Tibial nerve (tissue), 4 donors: ENCODE results near the gene ATIC. TPM values are rescaled to one million over a fixed set of nuclear protein-coding genes. Genes with fewer than 3 reads are reported as not detected.

Source experiments
- DNase-seq, 2 donors: peaks; one replicate each; pipeline ENCODE4 v3.0.0-alpha.2; 2019; ENCODE audit warnings: low spot score in 2 of 2
- H3K27ac ChIP-seq, 4 donors: fragments of 200-600 bp; sonication (generic) in 3 of 4; one replicate each; pipeline ENCODE4 v1.5.1; 2017 to 2019; ENCODE audit warnings: mild to moderate bottlenecking in 1 of 4
- H3K27me3 ChIP-seq, 2 donors: fragments of 200-600 bp; sonication (generic) in 1 of 2; one replicate each; pipeline versions ENCODE4 v1.5.1 to v1.6.0; 2017 to 2019
- H3K36me3 ChIP-seq, 3 donors: fragments of 200-600 bp; sonication (generic); one replicate each; pipeline ENCODE4 v1.5.1; 2018 to 2019
- H3K4me1 ChIP-seq, 4 donors: fragments of 200-600 bp; sonication (generic) in 3 of 4; one replicate each; pipeline ENCODE4 v1.5.1; 2017 to 2019
- H3K4me3 ChIP-seq, 4 donors: fragments of 200-600 bp; sonication (generic) in 3 of 4; one replicate each; pipeline ENCODE4 v1.5.1; 2017 to 2019; ENCODE audit warnings: mild to moderate bottlenecking in 1 of 4, moderate library complexity in 1 of 4
- H3K9me3 ChIP-seq, 4 donors: fragments of 200-600 bp; sonication (generic) in 3 of 4; one replicate each; pipeline ENCODE4 v1.5.1; 2017 to 2019
- CTCF ChIP-seq, 5 experiments: fragments of 200-600 bp in 3 of 5; fragments of 450-650 bp in 2 of 5; sonication (generic) in 3 of 5; IDR thresholded peaks; one replicate each; pipeline ENCODE4 v1.5.1; 2016 to 2019; ENCODE audit warnings: antibody characterized with exemption in 5 of 5, mild to moderate bottlenecking in 3 of 5, moderate library complexity in 2 of 5
- EP300 ChIP-seq, 2 donors: sonication (generic); formaldehyde crosslinking; IDR thresholded peaks; one replicate each; pipeline ENCODE4 v1.6.1; 2017; ENCODE audit warnings: antibody characterized with exemption in 2 of 2, mild to moderate bottlenecking in 1 of 2
- POLR2A ChIP-seq, 2 donors: fragments of 450-650 bp; IDR thresholded peaks; one replicate each; pipeline ENCODE4 v1.6.1; 2017; ENCODE audit warnings: antibody characterized with exemption in 2 of 2, mild to moderate bottlenecking in 2 of 2, moderate library complexity in 2 of 2
- WGBS, 2 donors: methylation state at CpG; one replicate each; pipeline ENCODE4 v1.1.5; 2018; 5-methylcytosine and 5-hydroxymethylcytosine counted together
- total RNA-seq, 4 donors: library from RNA; depleted of rRNA; stranded (reverse); fragments of >200 nt; gene quantifications; one replicate each; pipeline ENCODE4 v1.1.0, GENCODE V29; 2016

The ATIC gene
- total RNA-seq, 4 donors from 2014 or later, result 31.6 to 64.5 (median 44.9) TPM

GRCh38 chr2:215386566-215386965 is 74.7 kb downstream of the ATIC start:
- Histone ChIP-seq H3K9me3 (no peaks in the 10 kb centered on the region), H3K4me3 (no peak overlapping the region), H3K27ac (no peak overlapping the region), H3K4me1 (no peaks in the 10 kb centered on the region), H3K36me3 (peaks cover 0 to 95% (median 3%) of the 10 kb centered on the region in 3 donors), H3K27me3 (no peaks in the 10 kb centered on the region)
- WGBS, 2 donors, result 94 to 98% methylated on average over 7 of the region's 7 CpGs
- TF ChIP-seq POLR2A (IDR thresholded peaks at IDR 0.05), result no peak
- TF ChIP-seq CTCF (IDR thresholded peaks at IDR 0.05), result no peak
- no peak for TF ChIP-seq EP300 (IDR thresholded peaks at IDR 0.05)
- no peak for DNase-seq

- H3K36me3 ChIP-seq, result peaks cover 0 to 94% (median 3%) of the 10 kb centered on the region in 3 donors
- 91 to 93% methylated on average over 7 of the region's 7 CpGs for WGBS, 2 donors
- H3K9me3 ChIP-seq, result no peaks in the 10 kb centered on the region
- no peak overlapping the region for H3K27ac ChIP-seq
- no peak for DNase-seq
- H3K27me3 ChIP-seq, result no peaks in the 10 kb centered on the region
- no peak overlapping the region for H3K4me3 ChIP-seq
- no peak for TF ChIP-seq EP300 (IDR thresholded peaks at IDR 0.05)
- no peak for TF ChIP-seq POLR2A (IDR thresholded peaks at IDR 0.05)
- TF ChIP-seq CTCF (IDR thresholded peaks at IDR 0.05), result no peak
- no peaks in the 10 kb centered on the region for H3K4me1 ChIP-seq
Observed at GRCh38 chr2:215388002-215388728, 76.3 kb downstream of the ATIC start.

GRCh38 chr2:215390550-215390913 is 78.7 kb downstream of the ATIC start:
- Histone ChIP-seq H3K4me1 (no peaks in the 10 kb centered on the region), H3K27ac (no peak overlapping the region), H3K4me3 (no peak overlapping the region), H3K36me3 (peaks cover 0 to 94% (median 3%) of the 10 kb centered on the region in 3 donors), H3K9me3 (no peaks in the 10 kb centered on the region), H3K27me3 (no peaks in the 10 kb centered on the region)
- 83 to 94% methylated on average over 2 of the region's 2 CpGs for WGBS, 2 donors
- TF ChIP-seq CTCF (IDR thresholded peaks at IDR 0.05), result no peak
- no peak for TF ChIP-seq EP300 (IDR thresholded peaks at IDR 0.05)
- no peak for TF ChIP-seq POLR2A (IDR thresholded peaks at IDR 0.05)
- DNase-seq, result no peak

GRCh38 chr2:215391531-215391930 is 79.7 kb downstream of the ATIC start:
- WGBS, 2 donors, result 92 to 96% methylated on average over 5 of the region's 5 CpGs
- Histone ChIP-seq H3K27ac (no peak overlapping the region), H3K4me1 (no peaks in the 10 kb centered on the region), H3K36me3 (peaks cover 0 to 91% (median 3%) of the 10 kb centered on the region in 3 donors), H3K27me3 (no peaks in the 10 kb centered on the region), H3K4me3 (no peak overlapping the region), H3K9me3 (no peaks in the 10 kb centered on the region)
- no peak for DNase-seq
- TF ChIP-seq POLR2A (IDR thresholded peaks at IDR 0.05), result no peak
- no peak for TF ChIP-seq CTCF (IDR thresholded peaks at IDR 0.05)
- no peak for TF ChIP-seq EP300 (IDR thresholded peaks at IDR 0.05)

GRCh38 chr2:215392164-215392563 is 80.3 kb downstream of the ATIC start:
- Histone ChIP-seq H3K4me1 (peaks cover 0 to 5% (median 0%) of the 10 kb centered on the region in 4 donors), H3K27me3 (no peaks in the 10 kb centered on the region), H3K4me3 (no peak overlapping the region), H3K9me3 (no peaks in the 10 kb centered on the region), H3K36me3 (peaks cover 0 to 91% (median 3%) of the 10 kb centered on the region in 3 donors), H3K27ac (no peak overlapping the region)
- DNase-seq, result no peak
- TF ChIP-seq CTCF (IDR thresholded peaks at IDR 0.05), result no peak
- no peak for TF ChIP-seq EP300 (IDR thresholded peaks at IDR 0.05)
- no peak for TF ChIP-seq POLR2A (IDR thresholded peaks at IDR 0.05)
